Stimulated activated naive CD8-positive, alpha-beta T cell treated with anti-CD3 and anti-CD28 coated beads, Interleukin-15, amount 100 ng/mL, for 72 hours (primary cell): ENCODE data around the gene JUND.

Experiments
- ATAC-seq: fragments of 150-1000 bp; cut with Tn5 transposase; 2 replicates; pipeline ENCODE4 v1.10.0; 2021; ENCODE audit warnings: mild to moderate bottlenecking, moderate library complexity
- DNase-seq, 2 donors: peaks; one replicate each; pipeline ENCODE4 v3.0.0; 2021 to 2022
- H3K27ac Mint-ChIP-seq, 2 donors: one replicate each; pipeline ENCODE4 v1.8.0; 2022; ENCODE audit warnings: mild to moderate bottlenecking in 2 of 2, mixed read lengths in 2 of 2, moderate library complexity in 2 of 2
- H3K27me3 Mint-ChIP-seq: one replicate; pipeline ENCODE4 v1.8.0; 2022; ENCODE audit warnings: mixed read lengths
- H3K4me1 Mint-ChIP-seq: one replicate; pipeline ENCODE4 v1.8.0; 2022; ENCODE audit warnings: mild to moderate bottlenecking, mixed read lengths
- H3K4me3 Mint-ChIP-seq, 2 donors: one replicate each; pipeline ENCODE4 v1.8.0; 2022; ENCODE audit warnings: mild to moderate bottlenecking in 2 of 2, mixed read lengths in 2 of 2, moderate library complexity in 1 of 2
- H3K9me3 Mint-ChIP-seq, 2 donors: one replicate each; pipeline ENCODE4 v1.8.0; 2022; ENCODE audit warnings: mixed read lengths in 2 of 2

JUND gene

DNA sequence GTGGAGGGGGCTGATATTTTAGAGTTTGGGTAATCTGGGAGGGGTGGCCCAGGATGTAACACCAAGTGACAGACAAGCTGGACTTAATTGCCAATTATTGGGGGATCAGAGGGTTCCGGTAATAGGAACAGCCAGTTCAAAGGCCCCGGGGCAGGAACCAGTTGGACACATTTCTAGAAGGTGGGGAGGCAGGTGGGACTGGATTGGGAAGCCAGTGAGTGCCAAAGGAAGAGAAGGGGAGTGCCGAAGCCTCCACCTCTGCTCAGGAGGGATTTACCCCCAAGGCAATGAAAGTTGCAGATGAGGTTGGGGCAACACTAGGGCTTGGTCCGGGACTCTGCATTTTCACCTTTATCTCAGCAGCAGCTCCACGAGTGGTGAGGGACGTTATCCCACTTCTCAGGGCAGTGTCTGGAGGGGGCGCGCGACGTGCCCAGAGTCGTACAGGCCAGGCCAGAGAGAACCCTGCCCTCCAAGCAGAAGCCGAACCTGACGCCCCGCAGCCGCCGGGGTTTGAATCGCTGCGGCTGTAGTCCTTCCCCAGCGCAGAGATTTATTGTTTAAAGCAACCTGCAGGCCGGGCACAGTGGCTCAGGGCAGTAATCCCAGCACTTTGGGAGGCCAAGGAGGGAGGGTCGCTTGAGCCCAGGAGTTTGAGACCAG is 5.7 kb upstream of the JUND start:
- peaks cover 0 to 5% of the 10 kb centered on the region in 2 donors for H3K9me3 Mint-ChIP-seq
- no peak for DNase-seq

DNA sequence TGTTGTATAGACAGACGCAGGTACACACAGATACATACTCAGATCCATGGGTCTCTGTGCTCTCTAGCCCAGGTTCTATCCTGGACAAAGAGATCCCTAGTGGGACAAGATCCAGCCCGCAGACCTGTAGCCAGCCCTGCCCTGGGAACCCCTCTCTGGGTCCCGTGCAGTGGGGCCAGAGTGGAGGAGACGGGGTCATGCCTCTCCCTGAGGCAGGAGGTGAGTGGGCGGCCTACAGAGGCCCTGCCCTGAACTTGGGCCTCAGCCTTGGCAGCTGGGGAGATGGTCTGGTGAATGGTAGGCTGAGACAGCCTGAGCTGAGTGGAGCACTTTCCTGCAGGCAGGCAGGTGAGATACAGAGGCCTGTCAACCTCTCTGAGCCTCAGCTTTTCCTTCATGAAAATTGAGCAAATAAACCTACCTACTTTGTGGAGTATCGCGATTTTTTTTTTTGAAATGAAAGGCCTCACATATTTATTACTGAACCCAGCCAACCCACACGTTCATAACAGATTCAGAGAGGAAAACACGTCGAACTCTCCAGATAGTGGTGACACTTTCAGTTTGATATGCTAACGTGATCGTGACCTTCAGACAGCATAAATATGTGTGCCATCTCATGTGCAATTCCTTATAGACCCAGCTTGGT is 3.4 kb upstream of the JUND start:
- Mint-ChIP-seq H3K4me1 (peaks cover 86% of the 10 kb centered on the region), H3K27ac (peak overlapping the region; percentile 92 to 96), H3K9me3 (no peaks in the 10 kb centered on the region), H3K27me3 (no peaks in the 10 kb centered on the region), H3K4me3 (peak overlapping the region; percentile 75 to 78)
- peak; percentile 21 for ATAC-seq
- peak; percentile 74 to 76 for DNase-seq

More for the DNA sequence above, 5.7 kb upstream of the JUND start:
- Mint-ChIP-seq H3K27me3 (no peaks in the 10 kb centered on the region), H3K4me3 (no peak overlapping the region), H3K4me1 (peaks cover 91% of the 10 kb centered on the region), H3K27ac (peak overlapping the region; percentile 16 to 90)
- no peak for ATAC-seq

DNA sequence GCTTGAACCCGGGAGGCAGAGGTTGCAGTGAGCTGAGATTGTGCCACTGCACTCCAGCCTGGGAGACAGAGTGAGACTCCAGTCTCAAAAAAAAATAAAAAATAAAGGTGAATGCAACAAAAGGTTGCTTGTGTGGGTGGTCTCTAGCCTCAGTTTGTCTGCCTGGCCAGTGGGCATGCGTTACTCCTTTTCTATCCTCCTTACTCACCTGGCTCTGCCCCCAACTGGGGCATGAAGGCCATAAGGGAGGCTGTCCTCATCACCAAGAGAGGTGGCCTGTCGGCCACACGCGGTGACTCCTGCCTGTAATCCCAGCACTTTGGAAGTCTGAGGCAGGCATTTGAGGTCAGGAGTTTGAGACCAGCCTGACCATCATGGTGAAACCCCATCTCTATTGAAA is 1.9 kb upstream of the JUND start:
- Mint-ChIP-seq H3K27ac (peak overlapping the region in 1 of 2 donors; percentile 99), H3K4me3 (peak overlapping the region; percentile 88 to 99), H3K27me3 (no peaks in the 10 kb centered on the region), H3K9me3 (no peaks in the 10 kb centered on the region), H3K4me1 (peaks cover 87% of the 10 kb centered on the region)
- DNase-seq: no peak
- ATAC-seq: no peak

DNA sequence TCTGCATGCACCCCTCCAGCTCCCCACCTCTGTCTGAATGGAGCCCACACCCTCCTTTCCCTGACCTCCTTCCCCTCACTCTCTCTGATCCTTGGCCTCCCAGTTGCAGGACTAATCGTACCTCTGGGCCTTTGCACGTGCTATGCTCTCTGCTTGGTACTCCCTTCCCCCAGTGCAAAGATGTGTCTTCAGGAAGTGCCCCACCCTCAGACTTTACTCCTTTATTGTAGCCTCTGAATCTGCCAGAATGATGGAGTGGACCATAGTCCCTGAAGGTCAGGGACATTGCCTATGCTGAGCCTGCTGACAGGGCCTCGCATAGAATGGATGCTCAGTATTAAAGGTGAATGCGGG is 1.3 kb upstream of the JUND start:
- Mint-ChIP-seq H3K27me3 (no peaks in the 10 kb centered on the region), H3K9me3 (no peaks in the 10 kb centered on the region), H3K4me1 (peaks cover 87% of the 10 kb centered on the region), H3K27ac (peak overlapping the region; percentile 98 to 99), H3K4me3 (peak overlapping the region; percentile 88 to 99)
- ATAC-seq (no peak), DNase-seq (peak; percentile 26 to 50)

DNA sequence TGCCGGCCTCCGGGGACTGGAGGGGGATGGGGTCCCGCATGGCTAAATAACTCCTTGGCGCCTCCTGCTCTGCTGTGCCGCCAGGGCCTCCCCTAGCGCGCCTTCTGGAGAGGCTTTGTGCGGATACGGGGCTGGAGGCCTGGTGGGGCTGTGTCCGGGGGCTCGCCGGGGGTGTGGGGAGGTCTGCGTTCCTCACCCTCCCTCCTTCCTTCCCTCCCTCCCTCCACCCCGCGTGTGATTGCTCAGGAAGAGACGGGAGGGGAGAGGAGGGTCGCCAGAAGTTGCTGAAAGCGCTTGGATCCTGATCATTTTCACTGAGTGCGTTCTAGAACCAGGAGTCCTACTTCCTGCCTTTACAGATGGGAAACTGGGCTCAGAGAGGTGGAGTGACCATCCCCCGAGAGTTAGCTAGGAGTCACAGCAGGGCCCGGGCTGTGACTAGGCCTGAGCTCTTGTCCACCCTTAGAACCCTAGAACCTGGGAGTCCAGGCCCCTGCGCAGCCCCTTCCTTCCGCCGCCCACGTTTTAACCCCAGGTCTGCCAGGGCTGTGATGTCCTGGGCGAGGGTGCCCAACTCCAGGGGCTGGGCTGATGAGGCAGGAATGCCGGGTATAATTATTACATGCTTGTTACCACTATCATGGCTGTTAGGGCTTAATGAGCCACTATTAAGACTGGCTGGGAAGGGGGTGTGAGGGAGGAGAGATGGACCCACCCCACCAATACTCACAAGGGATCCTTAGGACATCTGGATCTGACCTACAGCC is 782 bp upstream of the JUND start:
- Mint-ChIP-seq H3K4me1 (peaks cover 87% of the 10 kb centered on the region), H3K4me3 (peak overlapping the region; percentile 88 to 99), H3K27me3 (no peaks in the 10 kb centered on the region), H3K27ac (peak overlapping the region; percentile 98 to 99), H3K9me3 (no peaks in the 10 kb centered on the region)
- ATAC-seq: peak; percentile 61
- no peak for DNase-seq

DNA sequence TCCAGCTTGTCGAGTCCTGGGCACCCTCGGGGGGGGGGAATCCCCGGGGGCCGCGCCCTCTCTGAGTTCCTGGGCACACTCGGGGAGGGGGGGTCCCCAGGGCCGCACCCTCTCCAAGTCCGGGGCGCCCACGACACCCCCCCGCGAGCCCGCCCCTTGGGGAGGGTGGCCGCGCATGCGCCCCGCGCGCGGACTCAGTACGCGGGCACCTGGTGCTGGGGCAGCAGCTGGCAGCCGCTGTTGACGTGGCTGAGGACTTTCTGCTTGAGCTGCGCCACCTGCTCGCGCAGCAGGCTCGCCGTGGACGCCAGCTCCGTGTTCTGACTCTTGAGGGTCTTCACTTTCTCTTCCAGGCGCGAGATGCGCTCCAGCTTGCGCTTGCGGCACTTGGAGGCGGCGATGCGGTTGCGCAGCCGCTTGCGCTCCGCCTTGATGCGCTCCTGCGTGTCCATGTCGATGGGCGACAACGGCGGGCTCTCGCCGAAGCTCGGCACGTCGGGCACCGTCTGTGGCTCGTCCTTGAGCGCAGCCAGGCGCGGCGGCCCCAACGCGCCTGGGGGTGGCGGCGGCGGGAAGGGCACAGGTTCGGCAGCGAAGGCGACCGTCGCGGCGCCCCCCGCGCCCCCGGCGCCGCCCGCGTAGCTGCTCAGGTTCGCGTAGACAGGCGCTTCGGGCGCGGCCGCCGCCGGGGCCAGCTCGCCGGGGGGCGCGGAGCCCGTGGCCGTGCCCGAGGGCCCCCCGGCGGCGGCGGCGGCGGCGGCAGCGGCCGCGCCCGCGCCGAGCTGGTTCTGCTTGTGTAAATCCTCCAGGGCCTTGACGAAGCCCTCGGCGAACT is 958 bp downstream of the JUND start:
- peaks cover 76% of the 10 kb centered on the region for H3K4me1 Mint-ChIP-seq

DNA sequence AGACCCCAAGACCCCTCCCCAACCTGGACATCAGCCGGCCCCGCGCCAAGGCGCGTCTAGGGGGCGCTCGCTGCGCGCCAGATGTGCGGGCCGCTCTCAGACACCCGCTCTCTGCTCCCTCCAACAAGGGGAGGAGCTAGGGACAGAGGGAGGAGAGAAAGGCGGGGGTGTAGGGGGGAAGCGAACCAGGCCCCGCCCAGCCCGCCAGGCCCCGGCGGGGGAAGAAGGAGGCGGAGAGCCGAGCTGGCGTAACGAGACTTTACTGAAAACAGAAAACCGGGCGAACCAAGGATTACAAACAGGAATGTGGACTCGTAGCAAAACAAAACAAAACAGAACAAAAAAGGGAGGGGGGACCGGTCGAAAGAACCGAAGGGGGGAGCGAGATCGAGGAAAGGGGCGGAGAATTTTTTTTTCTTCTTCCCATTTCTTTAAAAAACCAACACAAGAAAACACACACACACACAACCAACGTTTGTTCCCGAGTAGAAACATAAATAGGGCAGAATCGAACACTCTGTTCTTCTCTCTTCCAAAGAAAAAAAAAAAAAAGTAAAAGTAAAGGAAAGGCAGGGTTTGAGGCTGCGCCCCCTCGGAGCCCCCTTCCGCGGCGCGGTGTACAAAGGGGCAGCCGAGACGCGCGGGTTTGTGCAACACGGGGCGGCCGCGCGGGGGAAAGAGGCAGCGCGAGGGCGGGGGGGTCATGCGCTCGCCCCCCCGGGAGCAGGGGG is 1.7 kb downstream of the JUND start:
- peak overlapping the region; percentile 93 to 99 for H3K27ac Mint-ChIP-seq
- ATAC-seq (peak; percentile 47), DNase-seq (peak; percentile 93 to 95)
- no peaks in the 10 kb centered on the region for H3K9me3 Mint-ChIP-seq
- peaks cover 76% of the 10 kb centered on the region for H3K4me1 Mint-ChIP-seq
- no peaks in the 10 kb centered on the region for H3K27me3 Mint-ChIP-seq
- peak overlapping the region; percentile 93 to 95 for H3K4me3 Mint-ChIP-seq

More for the DNA sequence above, 958 bp downstream of the JUND start:
- Mint-ChIP-seq H3K4me3 (peak overlapping the region; percentile 93 to 95), H3K9me3 (no peaks in the 10 kb centered on the region), H3K27ac (peak overlapping the region; percentile 98 to 99), H3K27me3 (no peaks in the 10 kb centered on the region)
- peak; percentile 35 for ATAC-seq
- DNase-seq: peak; percentile 85 to 88

DNA sequence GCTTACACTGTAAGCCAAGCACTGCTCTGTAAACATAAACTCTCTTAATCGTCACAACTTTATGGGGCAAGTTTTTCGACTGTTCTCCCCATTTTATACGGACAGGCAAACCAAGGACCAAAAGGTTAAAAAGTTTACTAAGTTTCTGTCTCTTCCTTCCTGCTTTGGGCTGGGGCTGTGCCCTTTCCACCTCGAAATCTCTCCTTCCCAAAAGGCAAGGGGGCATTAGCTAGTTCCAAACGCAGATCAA is 2.2 kb downstream of the JUND start:
- H3K4me3 Mint-ChIP-seq: peak overlapping the region; percentile 93 to 95
- peaks cover 76% of the 10 kb centered on the region for H3K4me1 Mint-ChIP-seq
- H3K27ac Mint-ChIP-seq: peak overlapping the region; percentile 93 to 99
- H3K9me3 Mint-ChIP-seq: no peaks in the 10 kb centered on the region
- ATAC-seq (no peak), DNase-seq (no peak)
- H3K27me3 Mint-ChIP-seq: no peaks in the 10 kb centered on the region

DNA sequence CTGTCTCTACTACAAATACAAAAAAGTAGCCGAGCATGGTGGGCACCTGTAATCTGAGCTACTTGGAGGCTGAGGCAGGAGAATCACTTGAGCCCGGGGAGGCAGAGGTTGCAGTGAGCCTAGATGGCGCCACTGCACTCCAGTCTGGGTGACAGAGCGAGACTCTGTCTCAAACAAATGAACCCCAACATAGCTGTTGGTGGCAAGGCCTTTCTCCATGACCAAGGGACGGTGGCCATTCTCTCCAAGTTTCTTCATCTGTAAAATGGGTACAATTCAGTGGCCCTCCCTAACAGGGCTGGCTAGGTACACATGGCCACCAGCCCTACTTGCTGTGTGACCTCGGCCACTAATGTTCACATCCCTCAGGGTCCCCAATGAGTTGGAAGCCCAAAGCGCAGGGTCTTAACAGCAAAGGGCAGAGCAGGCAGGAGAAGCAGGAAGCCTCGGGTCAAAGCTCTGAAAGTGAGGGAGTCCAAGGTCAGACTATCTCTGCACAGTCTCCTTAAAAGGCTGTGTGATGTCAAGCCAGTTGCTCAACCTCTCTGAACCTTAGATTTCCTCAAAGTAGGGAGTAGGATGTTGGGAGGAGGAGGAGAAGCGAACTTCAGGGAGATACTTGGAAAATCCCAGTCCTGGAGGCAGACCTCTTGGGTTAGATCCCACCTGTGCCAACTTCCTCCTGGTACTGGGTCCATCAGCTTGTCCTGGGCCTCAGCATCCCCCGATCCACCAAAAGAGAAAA is 2.7 kb downstream of the JUND start:
- H3K9me3 Mint-ChIP-seq: no peaks in the 10 kb centered on the region
- H3K27ac Mint-ChIP-seq: peak overlapping the region; percentile 93 to 99
- peak overlapping the region; percentile 93 to 95 for H3K4me3 Mint-ChIP-seq
- H3K4me1 Mint-ChIP-seq: peaks cover 75% of the 10 kb centered on the region
- no peaks in the 10 kb centered on the region for H3K27me3 Mint-ChIP-seq
- peak; percentile 45 to 58 for DNase-seq
- ATAC-seq: no peak

DNA sequence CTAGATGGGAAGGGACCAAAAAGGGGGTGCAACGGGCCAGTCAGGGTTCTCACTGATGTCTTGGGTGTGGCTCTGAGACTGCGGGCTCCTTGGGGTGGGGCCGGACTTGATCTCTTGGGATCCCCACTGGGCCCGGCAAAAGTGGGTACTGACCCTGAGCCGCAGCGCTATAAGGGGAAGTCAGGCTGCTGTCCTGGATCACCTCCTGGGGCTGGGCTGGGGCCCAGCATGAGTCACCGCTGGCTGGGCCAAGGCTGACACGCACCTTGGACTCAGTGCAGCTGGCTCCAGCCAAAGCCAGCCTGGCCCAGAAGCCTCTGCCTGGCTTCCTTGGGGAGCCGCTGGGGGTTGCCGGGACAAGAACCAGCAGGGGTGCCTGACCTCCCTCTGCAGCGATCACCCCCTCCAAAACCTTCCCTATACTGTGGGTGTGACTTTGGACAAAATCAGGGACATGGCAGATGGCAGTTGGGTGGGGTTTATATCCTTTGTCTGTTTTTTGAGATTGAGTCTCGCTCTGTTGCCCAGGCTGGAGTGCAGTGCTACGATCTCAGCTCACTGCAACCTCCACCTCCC is 6.6 kb downstream of the JUND start:
- Mint-ChIP-seq H3K27ac (peak overlapping the region in 1 of 2 donors; percentile 82), H3K27me3 (no peaks in the 10 kb centered on the region), H3K4me3 (peak overlapping the region in 1 of 2 donors; percentile 21), H3K9me3 (no peaks in the 10 kb centered on the region), H3K4me1 (peaks cover 48% of the 10 kb centered on the region)
- ATAC-seq (no peak), DNase-seq (no peak)

DNA sequence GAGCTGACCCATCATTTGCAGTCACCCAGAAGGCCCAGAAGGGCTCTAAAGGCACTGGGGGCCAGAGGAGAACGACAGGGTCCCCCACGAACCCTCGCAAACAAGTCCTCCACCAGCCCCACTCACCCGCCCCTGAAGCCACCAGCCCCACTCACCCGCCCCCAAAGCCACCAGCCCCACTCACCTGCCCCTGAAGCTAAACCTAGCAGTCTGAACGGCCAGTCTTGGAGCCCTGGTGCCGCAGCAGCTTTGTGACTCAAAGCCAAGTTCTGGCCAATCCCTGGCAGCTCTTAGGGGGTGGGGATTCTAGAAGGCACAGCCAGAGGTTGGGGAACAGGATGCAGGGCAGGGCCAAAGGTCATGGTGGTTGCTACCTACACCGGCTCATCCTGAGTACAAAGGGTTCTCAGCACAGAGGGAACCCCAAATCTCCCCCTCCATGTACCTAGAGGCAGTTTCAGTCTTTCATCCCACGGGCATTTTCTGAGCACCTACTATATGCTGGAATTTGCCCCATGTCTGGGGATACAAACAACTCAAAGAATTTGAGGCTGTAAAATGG is 7.1 kb downstream of the JUND start, which contains the start of gene IQCN:
IQCN (minus strand) TSS at position 234 of the 562 bp plus-strand sequence. CDS start 4,974 bp downstream, outside the sequence.
- H3K9me3 Mint-ChIP-seq: no peaks in the 10 kb centered on the region
- H3K4me1 Mint-ChIP-seq: peaks cover 43% of the 10 kb centered on the region
- peak within 1 kb of the TSS in 1 of 2 donors; percentile 82 for H3K27ac Mint-ChIP-seq
- H3K27me3 Mint-ChIP-seq: no peaks in the 10 kb centered on the region
- DNase-seq: peak in 1 of 2 donors; percentile 30
- H3K4me3 Mint-ChIP-seq: peak within 1 kb of the TSS in 1 of 2 donors; percentile 21
- ATAC-seq: peak; percentile 53

DNA sequence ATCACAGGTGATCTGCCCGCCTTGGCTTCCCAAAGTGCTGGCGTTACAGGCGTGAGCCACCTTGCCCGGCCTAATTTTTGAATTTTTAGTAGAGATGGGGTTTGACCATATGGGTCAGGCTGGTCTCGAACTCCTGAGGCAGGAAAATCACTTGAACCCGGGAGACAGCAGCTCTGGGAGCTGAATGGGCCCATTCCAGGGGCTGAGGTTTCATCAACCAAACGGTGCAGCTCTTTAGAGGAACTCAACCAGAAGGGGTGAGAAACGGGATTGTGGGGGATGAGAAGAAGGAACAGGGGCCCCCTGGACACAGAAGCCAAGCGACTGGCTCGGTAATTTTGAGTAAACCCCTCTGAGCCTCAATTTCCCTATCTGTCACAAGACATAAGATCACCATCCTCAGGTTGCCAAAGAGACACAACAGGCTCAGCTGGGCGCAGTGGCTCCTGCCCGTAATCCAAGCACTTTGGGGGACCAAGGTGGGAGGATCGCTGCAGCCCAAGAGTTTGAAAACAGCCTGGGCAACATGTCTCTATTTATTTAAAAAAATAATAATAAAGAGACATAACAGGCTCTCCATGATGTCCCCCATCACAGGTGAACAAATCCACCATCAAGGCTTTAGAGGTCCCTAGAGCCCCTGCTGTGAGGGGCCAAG is 7.7 kb downstream of the JUND start:
- no peak for ATAC-seq
- no peaks in the 10 kb centered on the region for H3K9me3 Mint-ChIP-seq
- H3K27ac Mint-ChIP-seq: peak overlapping the region in 1 of 2 donors; percentile 42
- H3K27me3 Mint-ChIP-seq: no peaks in the 10 kb centered on the region
- H3K4me1 Mint-ChIP-seq: peaks cover 37% of the 10 kb centered on the region
- H3K4me3 Mint-ChIP-seq: no peak overlapping the region
- DNase-seq: no peak

DNA sequence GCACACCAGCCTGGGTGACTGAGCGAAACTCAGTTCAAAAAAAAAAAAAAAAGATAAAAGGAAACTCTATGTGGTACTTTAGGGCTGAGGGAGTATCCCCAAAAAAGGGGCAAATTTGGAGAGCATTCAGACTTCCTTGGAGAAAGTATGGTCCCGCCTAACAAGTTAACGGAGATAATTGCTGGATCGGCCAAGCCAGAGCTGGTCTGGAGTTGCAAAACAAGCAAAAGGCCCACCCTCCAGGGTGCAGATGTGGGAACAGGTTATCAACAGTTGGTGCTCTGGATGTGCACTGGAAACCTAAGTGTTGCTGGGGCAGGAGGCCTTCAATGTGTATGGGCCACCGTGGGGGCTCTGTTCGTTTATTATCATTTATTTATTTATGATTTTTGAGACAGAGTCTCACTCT is 10.0 kb downstream of the JUND start:
- DNase-seq: no peak
- Mint-ChIP-seq H3K4me3 (no peak overlapping the region), H3K4me1 (peaks cover 20% of the 10 kb centered on the region), H3K27ac (no peak overlapping the region), H3K27me3 (no peaks in the 10 kb centered on the region), H3K9me3 (no peaks in the 10 kb centered on the region)
- no peak for ATAC-seq
